GM21723 (cell line): ENCODE measurements around the gene PTCHD4.

ENCODE experiments used
- ATAC-seq: cut with Tn5 transposase; IDR thresholded peaks from one replicate; pipeline ENCODE4 v1.9.1; 2021; ENCODE audit warnings: mild to moderate bottlenecking, moderate library complexity; ENCODE audit not compliant: unreplicated experiment

The PTCHD4 gene

GRCh38 chr6:48100588-48100895, 10.5 kb downstream of the PTCHD4 start:
- ATAC-seq: no peak

- no peak for ATAC-seq
Measured at GRCh38 chr6:48099713-48100587, 11.0 kb downstream of the PTCHD4 start.

- no peak for ATAC-seq
Measured at GRCh38 chr6:48098923-48099322, 12.1 kb downstream of the PTCHD4 start.

GRCh38 chr6:48092550-48093217, 18.3 kb downstream of the PTCHD4 start:
- no peak for ATAC-seq

DNA sequence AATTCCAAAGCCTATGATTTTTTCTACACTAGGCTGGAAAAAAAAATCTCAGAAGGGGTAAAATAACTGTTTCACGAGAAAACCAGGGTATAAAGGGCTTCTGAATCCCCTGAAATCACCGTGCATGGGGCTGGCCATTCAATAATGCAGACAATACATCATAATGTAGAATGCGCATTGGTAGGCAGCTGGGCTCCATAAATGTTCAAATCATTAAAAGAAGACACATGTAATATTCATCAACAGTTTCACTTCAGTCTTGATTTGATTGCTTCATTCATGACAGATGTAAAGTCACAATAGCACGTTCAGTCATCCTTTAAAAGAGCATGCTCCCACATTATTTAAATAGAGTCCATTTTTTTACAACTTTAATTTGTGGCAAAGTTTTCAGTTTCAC, 20.5 kb downstream of the PTCHD4 start:
- ATAC-seq: no peak

DNA sequence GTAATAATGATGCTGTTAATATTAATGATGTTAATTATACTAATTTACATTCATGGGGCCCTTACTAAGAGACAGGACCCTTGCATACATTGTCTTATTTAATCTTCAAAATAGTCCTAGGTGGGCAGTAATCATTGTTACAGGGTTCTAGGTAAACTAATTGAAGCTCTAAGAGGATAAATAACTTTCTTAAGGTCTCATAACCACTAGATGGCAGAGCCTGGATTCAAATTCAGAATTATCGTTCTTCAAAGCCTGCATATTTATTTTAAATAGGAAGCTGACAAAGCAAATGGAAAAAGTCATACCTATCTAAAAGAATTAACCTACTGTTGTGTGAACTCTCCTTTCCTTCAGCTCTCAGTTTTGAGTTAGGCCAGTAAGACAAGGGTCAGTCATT, 23.5 kb downstream of the PTCHD4 start:
- ATAC-seq: no peak

GRCh38 chr6:48086187-48086586, 24.8 kb downstream of the PTCHD4 start:
- ATAC-seq: no peak

- ATAC-seq: no peak
Measured at GRCh38 chr6:48085131-48085741, 25.8 kb downstream of the PTCHD4 start.

GRCh38 chr6:48084201-48084600, 26.8 kb downstream of the PTCHD4 start:
- no peak for ATAC-seq

GRCh38 chr6:48080227-48081009, 30.6 kb downstream of the PTCHD4 start:
- no peak for ATAC-seq

- no peak for ATAC-seq
Measured at GRCh38 chr6:48078120-48078519, 32.9 kb downstream of the PTCHD4 start.

GRCh38 chr6:48075181-48075580, 35.8 kb downstream of the PTCHD4 start:
- ATAC-seq: no peak

- no peak for ATAC-seq
Measured at GRCh38 chr6:48073976-48074767, 36.8 kb downstream of the PTCHD4 start.

DNA sequence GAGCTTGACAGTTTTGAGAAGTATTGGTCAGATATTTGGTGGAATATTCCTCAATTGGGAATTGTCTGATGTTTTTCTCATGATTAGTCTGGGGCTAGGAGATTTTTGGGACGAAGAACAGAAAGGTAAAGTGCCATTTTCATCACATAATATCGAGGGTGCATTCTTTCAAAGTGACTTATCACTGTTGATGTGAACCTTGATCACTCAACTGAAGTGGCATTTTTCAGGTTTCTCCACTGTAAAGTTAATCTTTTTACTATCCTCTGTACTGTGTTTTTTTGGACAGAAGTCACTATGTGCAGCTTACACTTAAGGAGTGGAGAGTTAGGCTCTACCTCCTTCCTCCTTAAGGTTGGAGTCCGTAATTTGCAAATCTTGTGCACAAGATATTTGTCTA, 39.2 kb downstream of the PTCHD4 start:
- ATAC-seq: no peak

DNA sequence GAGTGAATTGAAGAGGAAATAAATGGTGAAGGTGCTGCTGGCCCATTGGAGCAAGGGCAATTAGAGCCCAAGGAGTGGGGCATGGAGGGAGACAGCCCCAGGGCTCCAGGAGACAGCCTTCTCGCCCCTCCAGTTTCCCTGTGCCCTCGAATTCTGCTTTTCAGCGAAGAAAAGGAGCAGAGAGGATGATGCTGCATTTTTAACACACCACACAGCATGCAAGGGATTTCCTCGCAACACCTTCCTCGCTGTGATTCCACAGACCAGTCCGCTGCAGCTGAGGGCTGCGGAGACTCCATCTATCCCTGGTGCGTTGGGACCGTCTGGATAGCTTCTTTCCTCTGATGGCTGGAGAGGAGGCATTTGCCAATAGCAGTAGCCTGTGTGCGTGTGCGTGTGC, 41.7 kb downstream of the PTCHD4 start:
- ATAC-seq: no peak

GRCh38 chr6:48068278-48069251, 42.4 kb downstream of the PTCHD4 start:
- ATAC-seq: no peak

- ATAC-seq: no peak
Measured at GRCh38 chr6:48067886-48068277, 43.1 kb downstream of the PTCHD4 start.

GRCh38 chr6:48067148-48067712, 43.8 kb downstream of the PTCHD4 start:
- ATAC-seq: no peak
